Endothelial cell of umbilical vein (primary cell): Measurements from ENCODE around the gene TNIK. TPM values are rescaled to one million over a fixed set of nuclear protein-coding genes. Genes with fewer than 3 reads are reported as not detected.
"Not testable (repeated sequence)": the region's sequence is repeated elsewhere in the genome, so short reads cannot be mapped to it uniquely, and the experiment has no call there.

Experiments
- BruUV-seq: library from RNA; stranded (reverse); fragments of 400-500 nt; replicated peaks from 2 replicates; lab custom pipeline; 2021; lab: Mats Ljungman, UMichigan
- CTCF ChIA-PET: fragments of 300-600, 350-600 bp; sonication (Branson Sonifier 250); formaldehyde crosslinking; loops from one replicate; lab custom pipeline; 2021; ENCODE audit warnings: antibody characterized with exemption, inconsistent platforms; lab: Charles Lee
- POLR2A ChIA-PET: fragments of 300-600, 350-600 bp; sonication (Branson Sonifier 250); formaldehyde crosslinking; loops from one replicate; lab custom pipeline; 2021; ENCODE audit warnings: antibody characterized with exemption, inconsistent platforms; lab: Charles Lee
- DNase-seq: peaks from one replicate; pipeline ENCODE4 v3.0.0-alpha.2; 2011; ENCODE audit warnings: low read depth, low spot score
- FAIRE-seq: peaks from 2 replicates; lab custom pipeline; 2011; peaks lifted over from hg19 to GRCh38; lab: Jason Lieb, UNC
- H2AFZ ChIP-seq: 2 replicates; pipeline ENCODE4 v1.6.0; 2012; ENCODE audit warnings: low read depth, low read length, control low read depth, inconsistent platforms
- H3K27ac ChIP-seq: 2 replicates; pipeline ENCODE4 v1.5.1; 2011; ENCODE audit warnings: low read depth, mild to moderate bottlenecking, control low read depth, low read length, moderate library complexity; ENCODE audit not compliant: insufficient read depth
- H3K27me3 ChIP-seq, 2 experiments: 2 replicates each; pipeline versions ENCODE4 v1.6.0 to v1.6.1; 2011; ENCODE audit warnings: low read length in 2 of 2, mixed read lengths in 1 of 2; ENCODE audit not compliant: control insufficient read depth in 2 of 2, insufficient read depth in 2 of 2
- H3K36me3 ChIP-seq, 2 experiments: 2 replicates in 1 of 2; 3 replicates in 1 of 2; pipeline ENCODE4 v1.5.1; 2011; ENCODE audit warnings: low read length in 2 of 2, mild to moderate bottlenecking in 1 of 2, moderate library complexity in 1 of 2; ENCODE audit not compliant: control insufficient read depth in 2 of 2, insufficient read depth in 2 of 2; ENCODE audit errors: extremely low read depth in 1 of 2
- H3K4me1 ChIP-seq: 3 replicates; pipeline ENCODE4 v1.5.1; 2011; ENCODE audit warnings: mild to moderate bottlenecking, low read length; ENCODE audit not compliant: control insufficient read depth, insufficient read depth; ENCODE audit errors: extremely low read depth
- H3K4me2 ChIP-seq: 2 replicates; pipeline ENCODE4 v1.6.1; 2011; ENCODE audit warnings: low read length, control low read depth, mixed read lengths; ENCODE audit not compliant: insufficient read depth
- H3K4me3 ChIP-seq, 3 experiments: fragments of 200-600 bp in 1 of 3; sonication (generic), shearing (Covaris generic) in 1 of 3; replicated peaks in 1 of 3; 2 replicates each; pipeline ENCODE4 v1.5.1; 2011 to 2016; ENCODE audit warnings: control low read depth in 3 of 3, low read length in 3 of 3, mild to moderate bottlenecking in 2 of 3, inconsistent platforms in 1 of 3, low read depth in 1 of 3, moderate library complexity in 1 of 3; ENCODE audit not compliant: insufficient read depth in 1 of 3
- H3K79me2 ChIP-seq: 2 replicates; pipeline ENCODE4 v1.6.0; 2012; ENCODE audit warnings: low read length, inconsistent platforms; ENCODE audit not compliant: control insufficient read depth, insufficient read depth
- H3K9ac ChIP-seq: replicated peaks from 2 replicates; pipeline ENCODE3; 2011; ENCODE audit warnings: low read length, control low read depth; ENCODE audit not compliant: insufficient read depth; ENCODE audit errors: extremely low read depth
- H3K9me1 ChIP-seq: replicated peaks from 3 replicates; pipeline ENCODE4 v1.6.0; 2011; ENCODE audit warnings: mild to moderate bottlenecking, low read length; ENCODE audit not compliant: control insufficient read depth, insufficient read depth; ENCODE audit errors: extremely low read depth
- H3K9me3 ChIP-seq: replicated peaks from 2 replicates; pipeline ENCODE4 v1.5.1; 2012; ENCODE audit warnings: low read length, inconsistent platforms; ENCODE audit not compliant: control insufficient read depth, insufficient read depth
- H4K20me1 ChIP-seq: replicated peaks from 2 replicates; pipeline ENCODE3; 2011; ENCODE audit warnings: mild to moderate bottlenecking, low read length; ENCODE audit not compliant: control insufficient read depth, insufficient read depth; ENCODE audit errors: extremely low read depth
- EZH2 ChIP-seq: IDR thresholded peaks from 2 replicates; pipeline ENCODE4 v1.6.1; 2012; ENCODE audit warnings: borderline replicate concordance, low read depth, mild to moderate bottlenecking, moderate library complexity, low read length, inconsistent platforms; ENCODE audit not compliant: severe bottlenecking
- JUN ChIP-seq: IDR thresholded peaks from 2 replicates; pipeline ENCODE4 v1.6.1; 2011; ENCODE audit warnings: borderline replicate concordance, low read depth; ENCODE audit not compliant: insufficient read length, insufficient read depth
- MAX ChIP-seq: IDR thresholded peaks from 2 replicates; pipeline ENCODE4 v1.6.1; 2011; ENCODE audit not compliant: insufficient read depth, insufficient read length
- dilution Hi-C: fragments of 300-500 bp; cut with MboI; formaldehyde crosslinking; loops from one replicate; pipeline ENCODE4 v1.15.0; 2019; ENCODE audit warnings: low sequenced_read_pairs; ENCODE audit not compliant: extremely low pct_ligation_motif_present
- intact Hi-C: fragments of 100-400 bp; cut with micrococcal nuclease; formaldehyde crosslinking; loops from one replicate; pipeline ENCODE4 v1.10.0; 2022
- polyA plus RNA-seq, 4 experiments: library from polyadenylated mRNA; depleted of rRNA in 3 of 4; stranded (reverse) in 3 of 4; unstranded in 1 of 4; fragments of >200 nt; gene quantifications; 2 replicates each; pipeline versions ENCODE4 v1.2.1 to v1.2.3, GENCODE V29; 2011 to 2012; ENCODE audit warnings: missing spikeins in 1 of 4
- total RNA-seq: library from RNA; stranded (reverse); gene quantifications from 2 replicates; pipeline ENCODE4 v1.2.3, GENCODE V29; 2021

TNIK gene
- total and polyA plus RNA-seq, 2 donors (not counting 3 experiments of a cell fraction or from before 2014, with no cell fraction given): 10.9 to 39.7 TPM

GRCh38 chr3:171121801-171122200 lies 338.4 kb downstream of the TNIK start:
- H3K27ac ChIP-seq: no peak overlapping the region
- H3K4me2 ChIP-seq: peak overlapping the region; percentile 25
- no peaks in the 10 kb centered on the region for H4K20me1 ChIP-seq
- H3K9ac ChIP-seq: no peak overlapping the region
- H3K27me3 ChIP-seq: no peaks in the 10 kb centered on the region
- H2AFZ ChIP-seq: no peak overlapping the region
- FAIRE-seq: no peak
- no peaks in the 10 kb centered on the region for H3K79me2 ChIP-seq
- H3K9me3 ChIP-seq: no peaks in the 10 kb centered on the region
- H3K9me1 ChIP-seq: no peaks in the 10 kb centered on the region
- peak; percentile 17 for DNase-seq
- peaks cover 14% of the 10 kb centered on the region for H3K4me1 ChIP-seq
- dilution Hi-C loops: no loop called here
- CTCF ChIA-PET: interaction anchor here (0.6 to 1.6 kb wide), 7 partner anchors 11 to 197 kb away, joined by 3 to 6 read pairs (median 3); no protein-coding TSS in a partner anchor
- intact Hi-C loops: no loop called here
- TF ChIP-seq EZH2 (no peak), JUN (no peak), MAX (no peak)
- H3K36me3 ChIP-seq: peaks cover 7 to 8% of the 10 kb centered on the region in 2 experiments
- no peak overlapping the region for H3K4me3 ChIP-seq
- no TSS peak for BruUV-seq
- POLR2A ChIA-PET: no interaction called here

GRCh38 chr3:171119402-171119801 lies 340.8 kb downstream of the TNIK start:
- H3K27ac ChIP-seq, BruUV-seq, FAIRE-seq, H3K4me2 ChIP-seq, intact Hi-C loops, DNase-seq, CTCF ChIA-PET, H3K9me1 ChIP-seq, H3K27me3 ChIP-seq, H3K9ac ChIP-seq, H4K20me1 ChIP-seq, H3K9me3 ChIP-seq, dilution Hi-C loops, H2AFZ ChIP-seq, H3K79me2 ChIP-seq, POLR2A ChIA-PET, H3K4me3 ChIP-seq: not testable (repeated sequence)
- H3K36me3 ChIP-seq: peaks cover 3 to 13% of the 10 kb centered on the region in 2 experiments
- peaks cover 19% of the 10 kb centered on the region for H3K4me1 ChIP-seq

- intact Hi-C loops, H3K27me3 ChIP-seq, dilution Hi-C loops, FAIRE-seq, H3K9me1 ChIP-seq, CTCF ChIA-PET, H4K20me1 ChIP-seq, DNase-seq, POLR2A ChIA-PET, H2AFZ ChIP-seq, H3K9me3 ChIP-seq, H3K9ac ChIP-seq, H3K79me2 ChIP-seq, H3K27ac ChIP-seq, H3K4me2 ChIP-seq, H3K4me3 ChIP-seq, BruUV-seq: not testable (repeated sequence)
- Histone ChIP-seq H3K36me3 (peaks cover 3 to 13% of the 10 kb centered on the region in 2 experiments), H3K4me1 (peaks cover 19% of the 10 kb centered on the region)
Observed at GRCh38 chr3:171118993-171119392, 341.2 kb downstream of the TNIK start.
